ENCODE measurements around the gene SOS1. TPM values are rescaled to one million over a fixed set of nuclear protein-coding genes. Genes with fewer than 3 reads are reported as not detected.

The SOS1 gene
- total and polyA plus RNA-seq, 2 of the 13 experiments (the other 11 are each of a cell fraction or from before 2014, with no cell fraction given) = 20.8 to 60.4 TPM

DNA sequence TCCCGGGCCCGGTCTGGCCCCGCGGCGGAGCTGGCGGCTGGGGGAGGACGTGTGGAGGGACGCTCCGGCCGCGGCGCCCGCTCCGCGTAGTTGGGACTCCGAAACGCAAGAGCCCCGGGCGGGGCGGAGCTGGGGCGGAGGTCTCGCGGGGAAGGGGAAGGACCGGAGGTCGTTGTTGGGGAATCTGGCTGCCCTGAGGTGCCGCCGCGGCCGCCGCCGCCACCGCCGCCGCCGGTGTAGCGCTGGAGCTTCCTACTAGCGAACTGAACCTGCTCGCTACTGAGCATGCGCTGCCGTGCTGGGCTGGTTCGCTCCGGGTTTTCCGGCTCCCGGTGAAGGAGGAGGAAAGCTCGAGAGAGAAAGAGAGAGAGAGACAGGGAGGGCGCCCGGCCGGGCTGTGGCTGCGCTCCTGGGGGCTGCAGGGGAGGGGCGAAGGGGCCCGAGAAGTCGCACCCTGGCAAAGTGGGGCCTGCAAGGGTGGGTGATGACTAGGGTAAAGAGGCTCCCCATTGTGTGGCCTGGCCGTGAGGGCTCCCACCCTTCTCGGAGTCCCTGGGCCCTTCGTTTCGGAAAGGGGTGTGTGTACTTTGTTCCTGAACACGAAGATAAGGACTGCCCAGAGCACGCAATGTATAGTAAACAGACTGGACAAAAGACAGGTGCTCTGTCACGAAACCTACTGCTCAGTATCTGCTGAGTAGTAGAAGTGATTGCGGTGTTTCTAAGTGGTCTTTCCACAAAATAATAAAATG is at the start of gene SOS1 (continued):
- TF ChIP-seq POLR2AphosphoS5 (IDR thresholded peaks at IDR 0.05; ENCODE audit: low read depth, low read length) (peak; percentile 94), JUNB (CRISPR knock-in tag; IDR thresholded peaks at IDR 0.05; ENCODE audit: borderline replicate concordance) (no peak), ZNF510 (CRISPR knock-in tag; IDR thresholded peaks at IDR 0.05; ENCODE audit: low read depth) (no peak; the same call in none of the 2 replicates), SRF (IDR thresholded peaks at IDR 0.05; ENCODE audit: low read depth, low read length) (no peak), ELF1 (CRISPR knock-in tag; IDR thresholded peaks at IDR 0.05) (peak; percentile 82), TOPORS (CRISPR knock-in tag; IDR thresholded peaks at IDR 0.05) (0 out of 2 replicates have a peak, but pooled peaks have one; percentile 59), ZNF563 (CRISPR knock-in tag; IDR thresholded peaks at IDR 0.05) (no peak), HNRNPH1 (optimal IDR thresholded peaks at IDR 0.05; ENCODE audit: low read depth, low read length) (peak; percentile 81), RFX1 (IDR thresholded peaks at IDR 0.05) (no peak), MAZ (IDR thresholded peaks at IDR 0.05; ENCODE audit: borderline replicate concordance, low read depth, low read length) (peak; percentile 98), MAZ (CRISPR knock-in tag; IDR thresholded peaks at IDR 0.05; ENCODE audit: low read depth) (peak; percentile 79), MIER2 (CRISPR knock-in tag; IDR thresholded peaks at IDR 0.05) (peak; percentile 51; the same call in 1 of the 2 replicates), SP4 (CRISPR knock-in tag; IDR thresholded peaks at IDR 0.05) (peak; percentile 76), REPIN1 (CRISPR knock-in tag; IDR thresholded peaks at IDR 0.05; ENCODE audit: borderline replicate concordance, low read depth) (peak; percentile 88), RAD21 (CRISPR knock-in tag; IDR thresholded peaks at IDR 0.05) (peak; percentile 49; the same call in 1 of the 2 replicates), SIX1 (CRISPR knock-in tag; IDR thresholded peaks at IDR 0.05; ENCODE audit: borderline replicate concordance) (peak; percentile 66; the same call in 1 of the 2 replicates), ZNF674 (CRISPR knock-in tag; IDR thresholded peaks at IDR 0.05; ENCODE audit: low read depth) (no peak), PCBP2 (optimal IDR thresholded peaks at IDR 0.05; ENCODE audit: low read depth, low read length, poor library complexity, severe bottlenecking) (no peak)
- TF ChIP-seq, protein P1, sequence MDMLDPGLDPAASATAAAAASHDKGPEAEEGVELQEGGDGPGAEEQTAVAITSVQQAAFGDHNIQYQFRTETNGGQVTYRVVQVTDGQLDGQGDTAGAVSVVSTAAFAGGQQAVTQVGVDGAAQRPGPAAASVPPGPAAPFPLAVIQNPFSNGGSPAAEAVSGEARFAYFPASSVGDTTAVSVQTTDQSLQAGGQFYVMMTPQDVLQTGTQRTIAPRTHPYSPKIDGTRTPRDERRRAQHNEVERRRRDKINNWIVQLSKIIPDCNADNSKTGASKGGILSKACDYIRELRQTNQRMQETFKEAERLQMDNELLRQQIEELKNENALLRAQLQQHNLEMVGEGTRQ (IDR thresholded peaks at IDR 0.05; ENCODE audit: low read depth, low read length) = no peak
- TF ChIP-seq, protein P1 (CRISPR knock-in tag; IDR thresholded peaks at IDR 0.05; ENCODE audit: borderline replicate concordance) = peak; percentile 28; the same call in 1 of the 2 replicates
- TF ChIP-seq, protein P2, sequence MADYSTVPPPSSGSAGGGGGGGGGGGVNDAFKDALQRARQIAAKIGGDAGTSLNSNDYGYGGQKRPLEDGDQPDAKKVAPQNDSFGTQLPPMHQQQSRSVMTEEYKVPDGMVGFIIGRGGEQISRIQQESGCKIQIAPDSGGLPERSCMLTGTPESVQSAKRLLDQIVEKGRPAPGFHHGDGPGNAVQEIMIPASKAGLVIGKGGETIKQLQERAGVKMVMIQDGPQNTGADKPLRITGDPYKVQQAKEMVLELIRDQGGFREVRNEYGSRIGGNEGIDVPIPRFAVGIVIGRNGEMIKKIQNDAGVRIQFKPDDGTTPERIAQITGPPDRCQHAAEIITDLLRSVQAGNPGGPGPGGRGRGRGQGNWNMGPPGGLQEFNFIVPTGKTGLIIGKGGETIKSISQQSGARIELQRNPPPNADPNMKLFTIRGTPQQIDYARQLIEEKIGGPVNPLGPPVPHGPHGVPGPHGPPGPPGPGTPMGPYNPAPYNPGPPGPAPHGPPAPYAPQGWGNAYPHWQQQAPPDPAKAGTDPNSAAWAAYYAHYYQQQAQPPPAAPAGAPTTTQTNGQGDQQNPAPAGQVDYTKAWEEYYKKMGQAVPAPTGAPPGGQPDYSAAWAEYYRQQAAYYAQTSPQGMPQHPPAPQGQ (CRISPR knock-in tag; IDR thresholded peaks at IDR 0.05; ENCODE audit: borderline replicate concordance) = no peak
- TF ChIP-seq, protein P3, sequence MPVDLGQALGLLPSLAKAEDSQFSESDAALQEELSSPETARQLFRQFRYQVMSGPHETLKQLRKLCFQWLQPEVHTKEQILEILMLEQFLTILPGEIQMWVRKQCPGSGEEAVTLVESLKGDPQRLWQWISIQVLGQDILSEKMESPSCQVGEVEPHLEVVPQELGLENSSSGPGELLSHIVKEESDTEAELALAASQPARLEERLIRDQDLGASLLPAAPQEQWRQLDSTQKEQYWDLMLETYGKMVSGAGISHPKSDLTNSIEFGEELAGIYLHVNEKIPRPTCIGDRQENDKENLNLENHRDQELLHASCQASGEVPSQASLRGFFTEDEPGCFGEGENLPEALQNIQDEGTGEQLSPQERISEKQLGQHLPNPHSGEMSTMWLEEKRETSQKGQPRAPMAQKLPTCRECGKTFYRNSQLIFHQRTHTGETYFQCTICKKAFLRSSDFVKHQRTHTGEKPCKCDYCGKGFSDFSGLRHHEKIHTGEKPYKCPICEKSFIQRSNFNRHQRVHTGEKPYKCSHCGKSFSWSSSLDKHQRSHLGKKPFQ (CRISPR knock-in tag; IDR thresholded peaks at IDR 0.05; ENCODE audit: insufficient replicate concordance) = no peak
- TF ChIP-seq, protein P4, sequence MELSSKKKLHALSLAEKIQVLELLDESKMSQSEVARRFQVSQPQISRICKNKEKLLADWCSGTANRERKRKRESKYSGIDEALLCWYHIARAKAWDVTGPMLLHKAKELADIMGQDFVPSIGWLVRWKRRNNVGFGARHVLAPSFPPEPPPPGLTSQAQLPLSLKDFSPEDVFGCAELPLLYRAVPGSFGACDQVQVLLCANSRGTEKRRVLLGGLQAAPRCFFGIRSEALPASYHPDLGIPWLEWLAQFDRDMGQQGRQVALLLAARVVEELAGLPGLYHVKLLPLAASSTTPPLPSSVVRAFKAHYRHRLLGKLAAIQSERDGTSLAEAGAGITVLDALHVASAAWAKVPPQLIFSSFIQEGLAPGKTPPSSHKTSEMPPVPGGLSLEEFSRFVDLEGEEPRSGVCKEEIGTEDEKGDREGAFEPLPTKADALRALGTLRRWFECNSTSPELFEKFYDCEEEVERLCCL (CRISPR knock-in tag; IDR thresholded peaks at IDR 0.05; ENCODE audit: borderline replicate concordance) = no peak; the same call in 1 of the 2 replicates

Data from HepG2 (cell line).